Measurements from ENCODE around the gene PTPA. TPM values are rescaled to one million over a fixed set of nuclear protein-coding genes. Genes with fewer than 3 reads are reported as not detected.

PTPA gene
- total and polyA plus RNA-seq, 7 donors, result 54.1 to 110 (median 97.9) TPM

GRCh38 chr9:129177443-129177790 is 66.2 kb downstream of the PTPA start:
- H3K4me1 ChIP-seq, result peaks cover 17% of the 10 kb centered on the region
- H3K27me3 ChIP-seq (ENCODE audit: insufficient read depth in 3 of 3, low read length in 2 of 3), result no peaks in the 10 kb centered on the region
- peak overlapping the region; percentile 86 for H3K4me3 ChIP-seq
- no peaks in the 10 kb centered on the region for H3K36me3 ChIP-seq (ENCODE audit: insufficient read depth in 1 of 2, low read depth in 1 of 2)
- no peak for DNase-seq
- peak overlapping the region; percentile 79 for H3K27ac ChIP-seq
- peak; percentile 7 for TF ChIP-seq CTCF (IDR thresholded peaks at IDR 0.05)
- 0 to 1% (median 0%) methylated on average over 8 to 56 of the region's 56 CpGs for WGBS, 3 donors
- H3K9me3 ChIP-seq, result no peaks in the 10 kb centered on the region
- intact Hi-C loops (cut with DNase I), result loop anchor here in 1 of 2 donors (2.0 kb wide), 1 partner anchor 311 kb away; no protein-coding TSS in a partner anchor
- peak in 2 of 4 donors; percentile 18 to 25 for ATAC-seq

GRCh38 chr9:129177791-129178567 is 66.8 kb downstream of the PTPA start, which contains the start of gene IER5L:
TSS of gene IER5L (minus strand) at chr9:129178261. CDS start at chr9:129178052, 209 bp downstream.
- Histone ChIP-seq H3K4me1 (peaks cover 17% of the 10 kb centered on the region), H3K27ac (peak within 1 kb of the TSS; percentile 89), H3K27me3 (ENCODE audit: insufficient read depth in 3 of 3, low read length in 2 of 3) (no peaks in the 10 kb centered on the region), H3K4me3 (peak within 1 kb of the TSS; percentile 86), H3K36me3 (ENCODE audit: insufficient read depth in 1 of 2, low read depth in 1 of 2) (no peaks in the 10 kb centered on the region), H3K9me3 (no peaks in the 10 kb centered on the region)
- WGBS, 3 donors, result 0 to 1% (median 0%) methylated on average over 76 to 90 of the region's 90 CpGs
- ATAC-seq, result peak; percentile 89 to 90 (median 90)
- no peak for TF ChIP-seq CTCF (IDR thresholded peaks at IDR 0.05)
- intact Hi-C loops (cut with DNase I), result loop anchor here in 1 of 2 donors (2.0 kb wide), 1 partner anchor 311 kb away; no protein-coding TSS in a partner anchor
- peak; percentile 96 to 97 for DNase-seq

GRCh38 chr9:129178568-129179382 is 67.6 kb downstream of the PTPA start:
- H3K4me1 ChIP-seq, result peaks cover 17% of the 10 kb centered on the region
- ATAC-seq (no peak), DNase-seq (no peak)
- H3K4me3 ChIP-seq, result peak overlapping the region; percentile 82
- no peaks in the 10 kb centered on the region for H3K36me3 ChIP-seq (ENCODE audit: insufficient read depth in 1 of 2, low read depth in 1 of 2)
- H3K27me3 ChIP-seq (ENCODE audit: insufficient read depth in 3 of 3, low read length in 2 of 3), result no peaks in the 10 kb centered on the region
- TF ChIP-seq CTCF (IDR thresholded peaks at IDR 0.05), result no peak
- no peaks in the 10 kb centered on the region for H3K9me3 ChIP-seq
- intact Hi-C loops (cut with DNase I), result no loop called here
- 25 to 32% (median 27%) methylated on average over 39 to 45 of the region's 45 CpGs for WGBS, 3 donors
- no peak overlapping the region for H3K27ac ChIP-seq

GRCh38 chr9:129181246-129181645 is 70.0 kb downstream of the PTPA start:
- intact Hi-C loops (cut with DNase I), result no loop called here
- no peak for DNase-seq

More at GRCh38 chr9:129181246-129181645, 70.0 kb downstream of the PTPA start:
- Histone ChIP-seq H3K27me3 (ENCODE audit: insufficient read depth in 3 of 3, low read length in 2 of 3) (no peaks in the 10 kb centered on the region), H3K4me1 (peaks cover 6% of the 10 kb centered on the region), H3K27ac (no peak overlapping the region), H3K4me3 (no peak overlapping the region), H3K9me3 (no peaks in the 10 kb centered on the region), H3K36me3 (ENCODE audit: insufficient read depth in 1 of 2, low read depth in 1 of 2) (no peaks in the 10 kb centered on the region)
- 78 to 79% (median 79%) methylated on average over 5 of the region's 5 CpGs for WGBS, 3 donors
- TF ChIP-seq CTCF (IDR thresholded peaks at IDR 0.05), result no peak
- no peak for ATAC-seq

Measured in psoas muscle (tissue), 8 donors.